Brain microvascular endothelial cell (primary cell): Measurements from ENCODE around the gene BTNL3.

Experiments
- DNase-seq: peaks from one replicate; pipeline ENCODE4 v3.0.0-alpha.2; 2020
- H3K27ac ChIP-seq: fragments of 250-450 bp; sonication (Bioruptor Pico); 2 replicates; pipeline ENCODE4 v1.5.1; 2020; ENCODE audit warnings: mild to moderate bottlenecking, moderate library complexity
- H3K27me3 ChIP-seq: fragments of 250-450 bp; sonication (Bioruptor Pico); replicated peaks from 2 replicates; pipeline ENCODE4 v1.5.1; 2020; ENCODE audit warnings: mild to moderate bottlenecking
- H3K36me3 ChIP-seq: fragments of 250-450 bp; sonication (Bioruptor Pico); replicated peaks from 2 replicates; pipeline ENCODE4 v1.5.1; 2020; ENCODE audit warnings: mild to moderate bottlenecking
- H3K4me3 ChIP-seq: 2 replicates; pipeline ENCODE4 v1.5.1; 2011; ENCODE audit warnings: low read depth, mild to moderate bottlenecking, control low read depth, low read length, moderate library complexity
- in situ Hi-C: cut with HindIII; loops from 2 replicates; pipeline ENCODE4 v1.10.0; 2017; ENCODE audit warnings: low sequenced_read_pairs, low pct_ligation_motif_present
- TF ChIP-seq, protein P1 (sequence below): IDR thresholded peaks from 2 replicates; pipeline ENCODE4 v1.5.1; 2011; ENCODE audit warnings: low read depth, mild to moderate bottlenecking, moderate library complexity, low read length, control low read depth, inconsistent platforms; ENCODE audit errors: missing control alignments

Gene BTNL3

DNA sequence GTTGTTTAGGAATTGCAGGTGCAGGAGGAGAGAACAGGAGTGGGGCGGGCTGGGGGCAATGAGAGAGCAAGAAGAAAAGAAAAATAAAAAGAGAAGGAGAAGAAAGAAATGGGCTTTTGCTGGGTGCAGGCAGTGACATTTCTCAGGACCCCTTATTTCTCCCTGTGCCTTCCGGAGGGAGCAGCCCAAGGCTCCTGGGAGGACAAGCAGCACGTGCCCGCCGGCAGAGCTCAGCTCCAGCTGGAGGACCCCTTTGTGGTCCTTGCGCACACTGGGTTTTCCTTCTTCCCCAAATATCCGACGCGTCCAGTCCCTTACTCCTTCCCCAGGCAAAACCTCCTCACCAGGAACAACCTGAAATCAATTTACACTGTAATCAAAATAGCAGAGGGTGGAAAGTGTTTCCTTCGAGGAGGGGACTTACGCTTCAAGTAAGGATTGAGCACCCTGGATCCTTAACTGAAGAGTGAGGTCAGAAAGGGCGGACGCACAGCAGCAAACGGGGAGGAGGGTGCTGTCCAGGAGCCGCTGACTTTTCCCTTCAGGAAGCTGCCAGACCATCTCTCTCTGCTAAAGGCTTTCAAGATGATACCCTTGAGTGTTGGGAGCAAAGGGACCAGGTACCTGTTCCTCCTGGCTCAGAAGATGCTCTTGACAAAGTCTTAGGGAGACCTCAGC, 53.5 kb downstream of the BTNL3 start:
- Histone ChIP-seq H3K4me3 (no peak overlapping the region), H3K36me3 (no peaks in the 10 kb centered on the region), H3K27me3 (no peaks in the 10 kb centered on the region), H3K27ac (no peak overlapping the region)
- TF ChIP-seq, protein P1, sequence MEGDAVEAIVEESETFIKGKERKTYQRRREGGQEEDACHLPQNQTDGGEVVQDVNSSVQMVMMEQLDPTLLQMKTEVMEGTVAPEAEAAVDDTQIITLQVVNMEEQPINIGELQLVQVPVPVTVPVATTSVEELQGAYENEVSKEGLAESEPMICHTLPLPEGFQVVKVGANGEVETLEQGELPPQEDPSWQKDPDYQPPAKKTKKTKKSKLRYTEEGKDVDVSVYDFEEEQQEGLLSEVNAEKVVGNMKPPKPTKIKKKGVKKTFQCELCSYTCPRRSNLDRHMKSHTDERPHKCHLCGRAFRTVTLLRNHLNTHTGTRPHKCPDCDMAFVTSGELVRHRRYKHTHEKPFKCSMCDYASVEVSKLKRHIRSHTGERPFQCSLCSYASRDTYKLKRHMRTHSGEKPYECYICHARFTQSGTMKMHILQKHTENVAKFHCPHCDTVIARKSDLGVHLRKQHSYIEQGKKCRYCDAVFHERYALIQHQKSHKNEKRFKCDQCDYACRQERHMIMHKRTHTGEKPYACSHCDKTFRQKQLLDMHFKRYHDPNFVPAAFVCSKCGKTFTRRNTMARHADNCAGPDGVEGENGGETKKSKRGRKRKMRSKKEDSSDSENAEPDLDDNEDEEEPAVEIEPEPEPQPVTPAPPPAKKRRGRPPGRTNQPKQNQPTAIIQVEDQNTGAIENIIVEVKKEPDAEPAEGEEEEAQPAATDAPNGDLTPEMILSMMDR, result no peak
- in situ Hi-C loops, result no loop called here
- no peak for DNase-seq

DNA sequence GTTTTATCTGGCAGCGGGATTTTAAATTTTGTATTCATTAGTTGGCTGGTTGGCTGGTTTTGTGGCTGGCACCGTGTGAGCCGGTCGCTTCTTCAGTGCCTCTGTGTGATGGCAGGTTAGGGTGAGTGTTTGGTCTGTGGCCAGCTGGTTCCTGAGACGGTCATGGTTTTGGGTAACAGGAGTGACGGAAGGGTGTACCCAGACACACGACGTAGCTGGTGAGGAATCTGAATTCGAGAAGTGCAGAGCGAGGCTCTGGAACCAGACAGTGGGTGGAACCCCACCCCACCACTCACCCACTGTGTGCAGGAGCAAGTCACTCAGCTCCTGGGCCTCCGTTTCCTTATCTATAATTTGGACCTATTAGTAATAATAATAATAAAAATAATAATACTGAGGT, 54.1 kb downstream of the BTNL3 start:
- Histone ChIP-seq H3K36me3 (no peaks in the 10 kb centered on the region), H3K27ac (no peak overlapping the region), H3K4me3 (no peak overlapping the region), H3K27me3 (no peaks in the 10 kb centered on the region)
- TF ChIP-seq, protein P1, result no peak
- DNase-seq, result no peak
- in situ Hi-C loops, result no loop called here

DNA sequence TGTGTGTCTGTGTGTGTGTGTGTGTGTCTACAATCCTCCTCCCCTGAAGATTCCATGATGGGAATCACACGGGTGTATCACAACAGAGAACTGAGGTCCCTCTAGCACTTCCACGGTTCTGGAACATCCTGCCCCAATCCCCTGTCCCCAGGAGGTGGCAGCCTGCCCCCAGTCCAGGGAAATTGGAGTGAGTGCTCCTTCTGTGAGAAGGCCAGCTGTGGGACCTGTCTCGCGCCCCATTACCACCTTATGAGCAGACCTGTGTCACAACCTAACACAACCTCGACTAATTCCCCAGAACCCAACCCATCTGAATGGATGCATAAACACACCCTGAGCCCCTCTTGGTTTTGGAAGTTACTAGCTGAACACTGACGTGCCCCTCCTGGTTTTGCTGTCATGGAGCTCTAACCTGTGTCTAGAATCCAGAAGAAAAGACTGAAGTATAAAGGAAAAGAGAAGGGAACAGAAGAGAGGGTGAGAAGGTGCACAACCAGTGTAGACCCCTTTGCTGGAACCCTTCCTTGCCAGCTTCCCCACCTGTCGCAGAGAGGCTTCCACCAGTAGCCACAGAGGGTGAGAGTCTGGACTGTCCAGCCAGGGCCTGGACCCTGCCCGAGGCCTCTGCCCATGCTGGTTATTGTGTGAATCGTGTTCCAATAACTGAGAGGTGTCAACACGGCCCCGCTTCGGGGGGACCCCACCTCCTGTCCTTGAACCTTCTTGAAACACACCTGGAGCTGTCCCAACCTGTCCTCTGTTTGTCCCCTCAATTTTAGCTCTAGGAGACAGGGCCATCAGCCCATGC, 54.8 kb downstream of the BTNL3 start:
- Histone ChIP-seq H3K36me3 (no peaks in the 10 kb centered on the region), H3K27ac (no peak overlapping the region), H3K4me3 (no peak overlapping the region), H3K27me3 (no peaks in the 10 kb centered on the region)
- in situ Hi-C loops, result no loop called here
- DNase-seq, result no peak
- TF ChIP-seq, protein P1, result no peak

DNA sequence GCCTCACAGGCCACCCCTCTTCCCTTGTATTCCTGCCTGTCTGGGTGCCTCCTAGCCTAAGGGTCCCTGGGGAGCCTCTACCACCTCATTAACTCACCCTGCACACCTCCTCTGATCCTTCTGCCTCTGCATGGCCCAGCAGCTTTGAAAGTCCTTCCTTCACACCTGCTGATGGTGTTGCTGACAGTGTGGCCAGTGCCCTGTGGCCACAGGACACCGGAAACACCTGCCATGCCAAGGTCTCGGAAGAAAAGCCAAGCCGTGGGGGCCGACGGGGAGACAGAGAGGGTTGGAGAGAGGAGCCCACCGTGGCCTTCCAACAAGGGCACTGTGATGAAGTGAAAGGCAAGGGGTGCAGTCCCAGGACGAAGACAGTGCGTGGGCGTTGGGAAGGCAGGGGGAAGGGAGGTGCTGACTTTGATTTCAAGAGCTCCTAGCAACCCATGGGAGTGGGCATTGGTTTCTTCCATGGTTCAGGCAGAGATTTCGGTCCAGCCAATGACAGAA, 55.5 kb downstream of the BTNL3 start:
- no peak for DNase-seq
- H3K27ac ChIP-seq, result no peak overlapping the region
- TF ChIP-seq, protein P1, result no peak
- no peaks in the 10 kb centered on the region for H3K36me3 ChIP-seq
- in situ Hi-C loops, result no loop called here
- no peaks in the 10 kb centered on the region for H3K27me3 ChIP-seq
- no peak overlapping the region for H3K4me3 ChIP-seq

DNA sequence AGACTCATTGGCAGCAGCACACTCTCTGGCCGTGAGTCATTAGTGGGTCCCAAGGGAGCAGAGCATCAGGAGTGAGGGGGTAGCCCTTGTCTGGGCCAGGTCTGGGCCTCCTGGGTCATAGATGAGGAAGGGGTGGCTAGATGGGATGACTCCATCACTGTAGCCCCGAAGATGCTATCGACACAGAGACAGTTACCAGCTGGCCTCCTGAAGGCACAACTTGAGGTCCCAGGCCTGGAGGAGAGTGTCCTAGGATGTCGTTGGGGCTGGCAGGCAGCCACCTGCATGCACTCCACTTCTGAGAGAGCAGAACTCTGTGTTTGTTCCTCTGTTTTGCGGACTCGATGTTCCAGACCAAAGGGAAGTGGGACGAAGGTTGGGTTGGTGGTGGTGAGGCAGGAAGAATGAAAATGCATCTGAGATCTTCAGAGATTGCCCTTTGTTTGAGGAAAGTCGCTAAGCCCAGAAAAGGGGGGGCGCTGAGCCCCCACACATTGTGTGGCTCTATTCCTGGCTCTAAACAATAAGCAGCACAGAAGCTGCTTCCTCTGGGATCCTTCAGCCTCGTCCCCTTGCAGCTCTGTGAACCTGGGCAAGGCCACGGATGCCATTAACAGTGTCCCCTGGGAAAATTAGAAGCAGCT, 56.1 kb downstream of the BTNL3 start:
- TF ChIP-seq, protein P1, result no peak

More for the DNA sequence above, 56.1 kb downstream of the BTNL3 start:
- Histone ChIP-seq H3K27me3 (no peaks in the 10 kb centered on the region), H3K27ac (no peak overlapping the region), H3K4me3 (no peak overlapping the region), H3K36me3 (no peaks in the 10 kb centered on the region)
- in situ Hi-C loops, result no loop called here
- no peak for DNase-seq
